ENCODE data around the gene ZBP1.
A peak's percentile ranks its signal among the peaks of the same experiment; 100 is the strongest.

Gene ZBP1

DNA sequence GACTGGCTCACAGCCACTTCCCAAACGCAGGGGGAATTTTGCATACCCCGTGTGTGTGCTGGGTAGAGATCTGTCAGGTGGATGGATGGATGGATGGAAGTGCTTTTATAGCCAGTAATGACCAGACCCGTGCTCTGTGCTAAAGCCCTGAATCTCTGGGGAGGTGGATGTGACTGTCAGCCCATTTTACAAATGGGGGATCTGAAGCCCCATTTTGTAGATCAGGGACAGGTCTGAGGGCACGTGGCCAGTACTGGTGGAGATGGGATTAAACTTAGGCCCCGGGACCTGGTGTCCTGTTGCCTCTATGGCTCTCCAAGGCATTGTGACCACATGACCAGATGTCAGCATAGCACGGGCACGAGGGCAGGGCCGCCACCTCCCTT, 38.2 kb upstream of the ZBP1 start:
- DNase-seq: no peak

DNA sequence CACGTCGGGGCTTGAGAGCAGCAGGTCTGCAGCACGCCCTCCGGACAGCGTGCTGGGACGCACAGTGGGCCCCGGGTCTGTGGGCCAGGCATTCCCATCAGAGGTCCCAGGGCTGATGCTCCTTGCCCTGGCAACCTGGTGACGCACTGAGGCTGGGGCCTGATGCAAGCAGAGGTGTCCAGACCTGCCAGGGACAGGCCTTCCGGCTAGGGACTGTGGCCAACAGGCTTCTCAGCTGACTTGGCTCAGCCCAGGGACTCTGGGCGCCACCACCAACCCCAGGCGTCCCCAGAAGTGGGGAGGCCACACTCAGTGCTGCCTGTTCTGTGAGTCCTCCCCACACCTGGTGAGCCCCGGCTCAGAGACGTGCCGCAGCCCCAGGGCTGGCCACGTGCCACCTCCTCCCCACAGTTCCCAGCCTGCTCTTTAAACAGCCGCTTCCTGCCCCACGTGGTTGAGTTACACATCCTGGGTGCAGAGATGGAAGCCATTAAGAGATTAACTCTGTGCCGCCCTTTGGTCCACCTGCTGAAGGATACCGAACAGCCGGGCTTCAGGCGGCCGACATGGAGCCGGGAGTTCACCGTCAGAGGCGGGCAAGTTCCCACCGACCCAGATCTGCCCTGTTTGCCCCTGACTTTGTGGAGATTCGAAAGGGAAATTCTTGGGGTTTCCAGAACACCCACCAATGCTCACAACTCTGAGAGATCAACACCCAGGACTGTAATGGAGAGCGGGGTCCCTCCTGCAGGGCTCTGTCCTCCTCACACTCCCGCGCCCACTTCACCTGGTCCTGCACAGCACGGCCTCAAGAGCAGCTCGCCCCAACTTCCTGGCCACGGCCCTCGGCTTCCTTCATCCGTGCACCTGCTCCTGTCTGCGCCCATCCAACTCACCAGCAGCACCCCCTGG, 37.6 kb upstream of the ZBP1 start:
- peak; percentile 21 for DNase-seq

DNA sequence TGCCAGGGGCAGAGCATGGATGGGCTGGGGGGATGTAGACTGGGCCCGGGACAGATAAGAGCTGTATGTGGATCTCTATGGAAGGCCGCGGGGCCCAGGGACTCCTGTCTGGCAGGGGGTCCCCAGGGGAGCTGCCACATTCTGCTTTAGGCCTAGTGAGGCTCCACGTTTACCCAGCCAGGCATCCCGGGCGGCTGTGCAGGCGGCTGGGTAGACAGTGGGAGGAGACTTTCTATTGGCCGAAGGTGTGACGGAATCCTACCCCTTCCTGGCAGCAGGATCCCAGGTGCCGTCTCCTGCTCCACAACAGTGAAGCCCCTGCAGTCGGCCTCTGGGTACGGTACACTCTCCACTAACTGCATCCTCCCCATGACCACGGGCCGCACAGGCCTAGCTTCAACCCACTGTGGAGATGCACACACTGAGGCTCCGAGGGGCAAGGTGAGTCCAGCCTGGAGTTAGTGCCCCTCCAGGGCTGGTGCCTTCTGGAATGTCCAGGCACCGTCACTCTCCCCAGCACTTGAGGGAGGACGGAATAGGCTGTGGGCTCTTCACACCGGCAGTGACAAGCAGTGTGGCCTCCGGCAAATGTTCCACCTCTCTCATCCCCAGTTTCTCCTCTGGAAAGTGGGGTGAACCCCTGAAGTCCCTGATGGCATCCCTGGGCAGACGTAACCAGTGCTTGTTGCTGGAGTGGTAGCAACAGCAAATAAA, 36.8 kb upstream of the ZBP1 start:
- DNase-seq: no peak

DNA sequence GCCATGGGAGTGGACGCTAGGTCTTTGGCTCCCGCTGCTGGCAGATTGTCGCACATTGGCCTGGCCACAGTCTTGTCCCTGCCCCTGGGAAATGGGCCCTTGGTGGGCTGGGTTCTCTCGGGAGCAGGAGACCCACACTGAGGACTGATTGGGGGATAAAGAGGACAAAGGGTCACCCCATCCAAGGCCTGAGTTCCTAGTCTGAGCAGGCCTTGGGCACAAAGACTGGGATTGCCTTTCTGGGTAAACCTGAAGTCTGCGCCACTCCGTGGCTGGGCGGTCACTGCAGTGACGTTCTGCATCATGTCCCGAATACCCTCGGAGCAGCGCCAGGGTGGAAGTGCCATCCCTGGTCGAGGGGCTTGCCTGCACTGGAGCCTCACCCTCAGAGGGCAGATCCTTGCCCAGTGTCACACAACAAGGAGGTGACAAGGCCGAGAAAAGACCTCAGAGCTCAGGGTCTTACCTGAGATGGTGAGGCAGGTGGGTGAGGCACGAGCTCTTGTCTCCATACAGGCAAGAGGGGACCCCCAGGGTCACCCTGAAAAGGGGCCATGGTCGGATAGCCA, 36.1 kb upstream of the ZBP1 start:
- DNase-seq: no peak

DNA sequence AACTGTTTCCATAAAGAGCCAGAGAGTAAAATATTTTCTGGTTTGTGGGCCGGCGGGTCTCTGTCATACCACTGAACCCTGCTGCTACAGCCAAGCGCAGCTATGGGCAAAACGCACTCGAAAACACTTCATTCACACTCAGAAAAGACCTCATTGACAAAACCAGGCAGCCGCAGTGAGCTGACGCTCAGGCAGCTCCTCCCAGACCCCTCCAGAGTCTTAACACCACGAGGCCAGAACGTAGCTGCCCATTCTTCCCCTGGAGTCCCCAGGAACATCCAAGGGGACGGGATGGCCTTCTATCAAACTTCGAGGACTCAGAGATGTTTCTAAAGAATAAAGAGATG, 35.6 kb upstream of the ZBP1 start:
- no peak for DNase-seq

DNA sequence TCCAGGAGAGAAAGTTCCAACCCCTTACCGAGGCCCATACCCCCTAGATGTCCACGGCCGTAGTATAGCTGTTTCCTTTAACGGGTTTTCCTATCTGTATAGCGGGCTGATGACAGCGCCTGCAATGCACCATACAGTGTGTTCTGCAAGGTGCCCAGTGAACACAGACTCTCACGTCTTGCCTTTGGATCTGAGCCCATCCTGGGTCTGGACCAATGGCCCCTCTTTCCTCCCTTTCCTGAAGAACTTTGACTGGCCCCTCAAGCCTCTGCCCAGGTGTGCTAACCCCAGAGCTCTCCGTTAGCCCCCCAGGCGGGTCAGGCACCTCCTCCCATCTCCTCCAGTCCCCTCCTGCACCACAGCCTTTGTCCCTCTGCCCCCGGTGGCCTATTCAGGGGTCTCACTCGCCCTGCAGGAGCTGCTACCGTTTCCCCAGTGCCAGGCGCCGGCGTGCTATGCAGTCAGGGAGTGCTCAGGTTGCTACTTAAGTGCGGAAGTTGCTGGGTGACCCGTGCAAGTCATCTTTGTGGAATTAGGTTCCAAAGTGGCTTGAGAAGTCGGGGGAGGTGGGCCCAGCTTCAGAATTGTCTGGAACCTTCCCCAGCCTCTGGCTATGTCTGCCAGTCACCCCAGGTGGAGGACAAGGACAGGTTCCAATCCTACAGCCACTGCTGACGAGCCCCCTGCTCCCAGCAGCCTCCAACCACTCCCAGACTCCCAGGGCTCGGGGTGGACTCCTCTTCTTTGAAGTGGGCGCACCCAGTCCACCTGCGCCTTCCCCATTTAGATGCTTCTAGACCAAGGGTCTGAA, 35.0 kb upstream of the ZBP1 start:
- no peak for DNase-seq

DNA sequence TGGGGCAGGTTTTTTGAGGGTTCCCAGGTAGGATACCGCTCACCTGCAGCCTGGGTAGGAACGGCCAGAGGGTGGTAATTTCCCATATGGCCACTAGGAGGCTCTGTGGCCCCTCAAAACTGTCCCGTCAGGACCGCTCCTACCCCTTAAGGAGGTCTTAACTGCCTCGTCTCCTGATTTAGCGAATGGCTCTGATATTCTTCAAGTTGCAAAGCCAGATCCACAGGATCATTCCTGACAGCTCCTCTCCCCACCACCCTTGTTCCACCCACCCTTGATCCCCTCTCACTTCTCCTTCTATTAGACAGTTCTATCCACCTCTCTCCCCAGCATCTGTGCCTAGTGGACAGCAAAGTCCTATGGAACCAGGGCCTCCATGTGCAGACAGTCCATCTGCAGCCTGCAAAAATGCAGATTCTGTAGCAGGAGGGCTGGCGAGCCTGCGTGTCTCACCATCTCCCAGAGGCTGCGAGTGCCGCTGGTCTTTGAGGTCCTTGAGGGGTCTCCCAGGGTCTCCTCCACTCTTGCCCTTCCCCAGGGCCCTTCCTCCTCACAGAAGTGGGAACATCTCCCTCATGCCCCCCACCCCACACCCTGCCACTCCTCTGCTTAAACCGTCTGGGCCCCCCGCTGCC, 34.3 kb upstream of the ZBP1 start:
- DNase-seq: peak; percentile 60

DNA sequence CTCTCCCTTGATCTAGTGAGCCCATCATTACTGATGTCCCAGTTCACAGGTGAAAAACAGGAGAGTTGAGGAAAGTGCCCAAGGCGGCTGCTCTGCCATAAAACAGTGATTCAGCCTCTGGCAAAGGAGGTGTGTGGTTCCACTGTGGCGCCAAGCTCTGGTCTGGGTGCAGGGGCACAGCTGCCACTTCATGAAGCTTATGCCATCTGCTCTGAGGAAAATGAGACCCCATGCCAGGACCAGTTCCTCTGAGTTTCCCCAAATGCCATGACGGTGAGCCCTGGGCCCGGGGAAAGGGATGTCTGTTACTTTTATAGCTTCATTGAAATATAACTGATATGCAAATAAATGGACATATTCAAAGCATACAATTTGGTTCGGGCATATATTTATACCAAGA, 33.7 kb upstream of the ZBP1 start:
- DNase-seq: no peak

DNA sequence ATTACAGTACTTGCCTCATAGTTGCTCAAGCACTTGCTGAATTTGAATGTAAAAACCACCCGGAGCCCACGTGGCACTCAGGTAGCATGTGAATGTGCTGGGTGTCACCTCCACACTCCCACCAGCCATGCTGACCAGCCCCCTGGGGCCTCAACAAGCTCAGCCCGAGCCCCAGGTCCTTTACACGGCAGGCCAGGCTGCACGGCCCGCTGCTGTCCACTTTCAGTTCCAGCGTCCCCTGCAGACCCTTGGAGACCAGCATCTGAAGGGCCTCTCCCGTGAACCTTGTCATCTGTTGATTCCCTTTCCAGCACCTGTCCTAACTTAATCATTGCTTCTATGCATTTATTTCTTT, 33.3 kb upstream of the ZBP1 start:
- DNase-seq: no peak

DNA sequence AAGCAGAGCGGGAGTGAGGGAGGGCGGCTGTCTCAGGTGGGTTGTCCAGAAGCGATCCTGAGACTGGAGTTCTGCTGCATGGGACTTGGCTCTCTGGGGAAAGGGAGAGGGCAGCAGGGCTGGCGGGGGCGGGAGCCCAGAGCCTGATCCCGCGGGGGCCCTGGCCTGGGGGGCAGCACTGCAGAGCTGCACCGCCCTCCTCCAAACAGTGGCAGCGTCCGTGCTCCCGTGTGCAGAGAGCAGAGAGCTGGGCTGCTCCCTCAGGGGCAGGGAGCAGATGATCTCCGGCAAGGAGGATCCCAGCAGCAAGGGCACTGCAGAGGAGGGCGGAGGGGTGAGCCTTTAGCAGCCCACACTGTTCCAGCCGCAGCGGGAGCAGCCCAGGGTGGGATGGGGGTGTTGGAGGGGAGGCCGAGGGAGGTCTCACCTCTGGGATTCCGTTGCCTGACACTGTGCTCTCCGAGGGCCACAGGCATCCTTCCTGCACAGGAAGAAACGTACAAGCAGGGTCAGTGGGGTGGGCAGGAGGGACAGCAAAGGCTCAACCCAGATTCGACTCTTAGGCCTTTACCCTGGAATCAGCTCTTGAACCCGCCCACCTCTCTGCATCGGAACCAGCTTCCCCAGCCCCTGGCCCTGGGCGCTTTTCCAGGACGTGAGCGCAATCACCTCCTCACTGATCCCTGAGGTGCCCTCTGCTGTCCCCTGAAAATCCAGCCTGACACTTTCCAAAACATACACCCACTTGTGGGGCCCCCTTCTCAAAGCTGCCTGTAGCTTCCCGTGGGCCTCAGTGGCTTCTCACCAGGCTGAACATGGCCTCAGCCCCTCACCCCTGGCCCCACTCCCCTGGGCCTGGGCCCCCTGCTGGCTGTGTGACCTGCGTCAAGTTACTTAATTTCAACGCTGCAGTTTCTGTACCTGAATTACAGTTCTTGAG, 32.6 kb upstream of the ZBP1 start:
- no peak for DNase-seq

DNA sequence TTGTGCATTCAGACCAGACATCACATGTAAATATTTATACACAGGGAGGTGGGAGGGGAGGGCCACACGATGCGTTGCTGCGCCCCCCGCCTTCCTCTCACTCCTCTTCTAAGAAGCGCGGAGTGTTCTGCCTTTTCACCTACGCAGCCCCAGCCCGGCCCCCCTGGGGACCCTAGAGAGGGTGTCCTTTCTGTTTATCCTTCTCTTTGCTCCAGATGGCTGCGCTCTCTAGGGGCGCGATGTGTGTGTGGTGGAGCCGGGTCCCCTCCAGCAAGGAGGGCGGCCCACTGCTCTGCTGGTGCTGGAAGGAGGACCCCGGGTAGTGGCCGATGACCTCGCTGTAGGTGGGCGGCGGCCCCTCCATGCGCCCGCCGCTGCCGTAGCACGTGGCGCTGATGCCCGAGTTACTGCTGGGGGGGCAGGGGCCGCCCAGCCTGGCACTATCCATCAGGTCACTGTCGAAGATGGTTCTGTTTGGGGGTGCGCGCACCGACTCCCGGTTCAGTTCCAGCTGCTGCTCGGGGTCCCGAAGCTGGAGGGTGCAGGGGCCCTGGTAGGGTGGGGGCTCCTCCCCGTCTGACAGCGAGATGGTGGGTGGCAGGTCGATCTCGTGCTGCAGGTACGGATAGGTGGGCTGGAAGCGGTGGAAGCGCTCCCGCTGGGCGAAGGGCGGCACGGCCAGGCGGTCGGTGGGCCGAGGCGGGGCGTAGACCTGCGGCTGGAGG, 31.8 kb upstream of the ZBP1 start:
- no peak for DNase-seq

DNA sequence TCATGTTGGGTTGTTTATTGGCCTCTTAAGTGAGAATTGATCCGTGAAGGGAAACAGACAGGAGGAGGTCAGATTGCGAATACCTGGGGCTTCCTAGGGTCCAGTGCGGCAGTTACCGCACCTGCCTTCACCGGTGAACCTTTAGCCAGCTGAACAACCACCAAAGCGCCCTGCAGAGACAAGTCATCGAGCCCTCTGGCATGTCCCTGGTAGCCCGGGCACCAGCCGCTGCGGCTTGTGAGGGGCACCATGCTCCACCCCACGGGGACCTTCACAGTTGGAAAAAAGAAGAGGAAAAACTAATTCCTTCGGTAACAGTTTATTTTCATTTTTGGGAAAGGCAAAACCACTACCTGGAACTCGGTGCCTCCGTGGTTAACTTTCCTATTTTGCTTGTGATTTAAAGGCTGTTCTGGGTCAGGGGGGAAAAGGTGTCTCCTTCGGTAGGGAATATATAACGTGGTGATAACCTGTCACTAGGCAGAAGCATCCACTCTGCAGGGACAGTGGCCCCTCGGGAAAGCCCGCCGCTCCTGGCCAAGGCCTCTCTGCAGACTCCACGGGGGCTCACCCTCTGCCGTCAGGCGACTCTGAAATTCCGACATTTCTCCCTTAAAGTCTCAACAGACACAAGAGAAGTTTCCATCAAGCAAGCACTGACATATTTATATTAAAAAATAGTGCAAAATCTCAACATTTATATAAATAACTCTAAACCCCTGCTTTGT, 30.7 kb upstream of the ZBP1 start:
- no peak for DNase-seq

DNA sequence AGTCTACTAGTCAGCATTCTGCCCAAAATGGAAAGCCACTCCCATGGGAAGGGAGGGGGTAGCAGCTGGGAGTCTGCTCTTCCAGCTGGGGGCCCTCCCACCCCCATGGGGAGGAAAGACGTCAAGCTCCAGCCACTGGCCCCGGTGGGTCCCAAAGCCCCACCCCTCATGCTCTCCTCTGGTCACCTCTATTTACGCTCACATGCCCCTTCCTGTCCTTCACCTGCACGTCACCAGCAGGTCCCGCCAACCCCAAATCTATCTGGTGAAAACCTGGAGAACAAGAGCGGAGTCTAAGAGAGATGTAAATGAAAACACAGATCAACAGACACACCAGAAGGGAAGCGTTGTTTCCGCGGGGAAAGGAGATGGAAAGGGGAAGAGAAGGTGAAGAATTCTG, 30.0 kb upstream of the ZBP1 start:
- no peak for DNase-seq

DNA sequence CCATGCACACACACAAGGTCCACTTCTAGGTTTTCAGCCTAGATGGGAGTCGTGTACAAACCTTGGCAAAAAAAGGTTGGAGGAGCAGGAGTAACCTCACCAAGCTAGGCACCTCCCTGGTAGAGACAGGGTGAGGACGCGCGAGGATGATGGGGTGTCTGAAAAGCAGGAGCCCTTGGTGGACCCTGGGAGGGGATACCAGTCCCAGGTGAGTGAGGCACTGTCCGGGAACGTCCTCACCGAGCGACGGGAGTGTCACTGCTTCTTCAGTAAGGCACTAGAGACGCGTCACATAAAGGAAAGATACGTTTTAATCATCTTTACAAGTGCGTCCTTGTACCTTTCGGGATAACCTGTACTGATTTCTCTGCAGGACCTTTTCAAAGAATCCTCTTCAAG, 29.4 kb upstream of the ZBP1 start:
- no peak for DNase-seq

DNA sequence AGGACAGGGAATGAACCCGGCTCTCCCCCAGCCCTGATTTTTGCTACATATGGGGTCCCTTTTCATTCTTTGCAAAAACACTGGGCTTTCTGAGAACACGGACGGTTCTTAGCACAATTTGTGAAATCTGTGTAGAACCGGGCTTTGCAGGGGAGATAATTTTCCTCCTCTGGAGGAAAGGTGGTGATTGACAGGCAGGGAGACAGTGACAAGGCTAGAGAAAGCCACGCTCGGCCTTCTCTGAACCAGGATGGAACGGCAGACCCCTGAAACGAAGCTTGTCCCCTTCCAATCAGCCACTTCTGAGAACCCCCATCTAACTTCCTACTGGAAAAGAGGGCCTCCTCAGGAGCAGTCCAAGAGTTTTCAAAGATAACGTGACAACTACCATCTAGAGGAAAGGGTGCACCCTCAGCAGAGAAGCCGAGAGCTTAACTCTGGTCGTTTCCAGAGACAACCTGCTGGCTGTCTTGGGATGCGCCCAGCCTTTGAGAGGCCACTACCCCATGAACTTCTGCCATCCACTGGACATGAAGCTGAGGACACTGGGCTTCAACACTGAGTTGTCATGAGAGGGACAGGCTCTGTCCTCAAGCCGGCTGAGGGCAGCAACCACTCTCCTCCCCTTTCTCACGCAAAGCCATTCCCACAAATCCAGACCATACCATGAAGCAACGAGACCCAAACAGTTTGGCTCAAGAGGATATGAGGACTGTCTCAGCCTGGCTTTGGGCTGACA, 28.8 kb upstream of the ZBP1 start:
- no peak for DNase-seq

DNA sequence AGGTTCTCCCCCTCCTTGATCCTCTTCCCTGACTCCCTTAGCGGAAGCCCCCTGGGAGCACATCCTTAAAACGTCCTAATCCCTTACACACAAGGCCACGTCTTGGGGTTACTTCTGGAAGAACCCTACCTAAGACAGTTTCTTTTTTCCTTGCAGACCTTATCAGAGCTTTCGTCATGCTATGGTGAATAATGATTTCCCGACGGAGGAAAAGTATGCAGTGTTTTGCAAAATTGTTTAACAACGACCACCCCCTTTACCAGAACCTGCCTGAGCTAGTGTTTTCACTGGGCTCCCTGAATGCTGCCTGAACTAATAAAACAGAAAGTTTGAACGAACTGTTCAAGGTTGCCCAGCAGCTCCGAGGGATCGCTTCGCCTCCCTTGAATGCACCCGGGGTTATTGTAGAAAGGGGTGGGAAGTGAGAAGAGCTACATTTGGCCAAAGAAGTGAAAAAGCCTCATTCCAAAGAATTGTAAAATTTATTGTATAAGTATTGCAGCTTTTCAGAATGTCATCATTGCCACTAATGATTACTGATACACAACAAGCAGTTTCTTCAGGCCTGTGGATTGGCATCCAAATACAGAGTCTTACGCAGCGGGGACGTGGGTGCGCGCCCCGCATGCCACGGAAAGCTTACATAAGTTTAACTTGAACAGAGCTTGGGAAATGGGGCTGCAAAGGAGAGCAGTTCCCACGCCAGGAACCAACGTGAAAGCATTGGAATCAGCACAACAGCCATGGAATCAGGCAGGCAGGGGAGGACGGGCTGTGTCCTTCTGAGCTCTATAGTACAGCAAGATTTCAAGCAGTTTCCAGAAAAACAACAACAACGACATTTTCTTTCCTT, 27.9 kb upstream of the ZBP1 start:
- DNase-seq: no peak

DNA sequence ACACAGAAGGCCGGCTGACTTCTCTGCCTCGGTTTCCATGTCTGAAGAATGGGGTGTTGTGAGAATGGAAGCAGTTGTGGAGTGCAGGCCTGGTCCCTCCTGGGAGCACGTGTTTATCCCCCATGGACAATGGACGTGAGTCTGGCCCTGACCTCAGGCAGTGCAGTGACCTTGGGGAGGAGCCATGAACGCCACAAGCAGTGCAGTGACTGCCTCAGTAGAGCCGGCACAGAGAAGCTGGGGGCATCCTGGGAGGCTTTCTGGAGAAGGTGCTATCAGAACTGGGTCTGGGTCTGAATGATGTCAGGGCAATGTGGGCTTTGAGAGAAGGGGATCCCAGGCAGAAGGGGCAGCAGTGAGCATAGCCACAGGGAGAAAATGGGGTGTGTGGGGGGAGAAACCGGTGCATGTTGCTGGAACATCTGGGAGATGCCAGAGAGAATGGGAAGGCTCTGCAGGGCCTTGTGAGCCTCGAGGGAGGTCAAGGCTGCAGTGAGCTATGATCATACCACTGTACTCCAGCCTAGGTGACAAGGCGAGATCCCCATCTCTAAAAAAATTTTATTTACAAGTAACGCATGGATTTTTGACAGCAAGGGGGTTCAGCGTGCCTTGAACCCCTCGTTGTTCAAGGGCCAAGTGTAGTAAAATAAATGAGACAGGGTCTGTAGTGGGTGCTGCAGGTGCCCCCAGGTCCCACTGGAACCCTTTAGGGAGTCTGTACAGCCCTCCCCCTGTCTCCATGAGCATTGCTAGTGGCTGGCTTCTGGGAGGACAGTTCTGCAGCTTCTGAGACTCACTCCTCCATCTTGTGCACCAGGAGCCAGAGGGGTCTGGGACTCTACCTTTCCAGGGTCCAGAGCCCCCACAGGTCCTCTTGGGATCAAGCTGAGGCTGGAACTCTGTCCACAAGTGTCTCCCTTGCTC, 27.0 kb upstream of the ZBP1 start:
- DNase-seq: no peak

DNA sequence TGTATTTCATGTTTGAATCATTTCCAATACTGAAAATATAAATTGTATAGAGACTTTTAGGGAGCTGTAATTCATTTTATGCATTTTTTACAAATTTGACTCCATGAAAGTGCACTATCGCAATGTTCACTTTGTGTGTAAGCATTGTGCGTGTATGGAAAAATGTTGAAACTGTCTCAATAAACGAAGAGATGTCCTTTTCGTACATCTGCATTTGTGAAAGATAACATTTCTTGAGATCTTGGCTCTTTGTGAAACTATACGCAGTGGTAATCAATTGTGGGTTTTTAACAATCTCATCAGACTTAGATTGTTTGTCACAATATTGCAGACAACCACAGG, 18.6 kb upstream of the ZBP1 start:
- no peak for DNase-seq

Measured in activated naive CD4-positive, alpha-beta T cell treated with Interleukin-2 at 50 U/mL for 16 hours (primary cell).